ENCODE results near the gene BBS12. TPM values are rescaled to one million over a fixed set of nuclear protein-coding genes. Genes with fewer than 3 reads are reported as not detected.

The BBS12 gene
- total RNA-seq, 1 donor from 2014 or later: 4.6 TPM

DNA sequence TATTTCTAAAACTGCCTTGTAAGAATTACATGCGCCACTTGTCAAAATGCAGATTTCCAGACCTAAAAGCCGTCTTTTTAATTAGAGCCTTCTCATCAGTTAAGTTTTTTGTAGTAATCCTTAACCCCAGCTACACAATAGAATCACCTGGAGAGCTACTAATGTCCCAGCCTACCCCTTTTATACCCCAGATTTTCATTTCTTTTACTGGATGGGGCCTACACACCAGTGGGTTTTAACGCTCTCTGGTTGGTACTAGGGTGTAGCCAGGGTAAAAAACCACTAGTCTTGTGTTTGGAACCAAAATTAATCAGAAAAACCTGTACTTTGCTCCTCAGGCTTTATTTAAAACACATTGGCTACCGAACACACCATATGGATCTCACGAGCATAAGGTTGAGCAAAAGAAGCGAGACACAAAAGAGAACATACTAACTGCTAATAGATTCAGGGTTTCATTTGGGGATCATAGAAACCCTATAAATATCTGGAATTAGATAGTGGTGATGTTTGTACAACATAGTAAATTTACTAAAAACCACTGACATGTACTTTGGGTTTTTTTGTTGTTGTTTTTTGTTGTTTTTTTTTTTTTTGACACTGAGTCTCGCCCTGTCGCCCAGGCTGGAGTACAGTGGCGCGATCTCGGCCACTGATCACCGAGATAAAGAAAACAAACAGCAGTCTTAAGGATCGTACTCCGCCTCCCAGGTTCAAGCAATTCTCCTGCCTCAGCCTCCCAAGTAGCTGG is 30.6 kb downstream of the BBS12 start:
- Mint-ChIP-seq H3K4me3 (ENCODE audit: unreplicated experiment) (no peak overlapping the region), H3K4me1 (ENCODE audit: unreplicated experiment) (peaks cover 13% of the 10 kb centered on the region), H3K36me3 (ENCODE audit: low read depth, unreplicated experiment) (no peaks in the 10 kb centered on the region), H3K27me3 (ENCODE audit: unreplicated experiment) (no peaks in the 10 kb centered on the region), H3K27ac (ENCODE audit: unreplicated experiment) (no peak overlapping the region), H3K9me3 (ENCODE audit: unreplicated experiment) (no peaks in the 10 kb centered on the region)
- TF ChIP-seq, protein P1, sequence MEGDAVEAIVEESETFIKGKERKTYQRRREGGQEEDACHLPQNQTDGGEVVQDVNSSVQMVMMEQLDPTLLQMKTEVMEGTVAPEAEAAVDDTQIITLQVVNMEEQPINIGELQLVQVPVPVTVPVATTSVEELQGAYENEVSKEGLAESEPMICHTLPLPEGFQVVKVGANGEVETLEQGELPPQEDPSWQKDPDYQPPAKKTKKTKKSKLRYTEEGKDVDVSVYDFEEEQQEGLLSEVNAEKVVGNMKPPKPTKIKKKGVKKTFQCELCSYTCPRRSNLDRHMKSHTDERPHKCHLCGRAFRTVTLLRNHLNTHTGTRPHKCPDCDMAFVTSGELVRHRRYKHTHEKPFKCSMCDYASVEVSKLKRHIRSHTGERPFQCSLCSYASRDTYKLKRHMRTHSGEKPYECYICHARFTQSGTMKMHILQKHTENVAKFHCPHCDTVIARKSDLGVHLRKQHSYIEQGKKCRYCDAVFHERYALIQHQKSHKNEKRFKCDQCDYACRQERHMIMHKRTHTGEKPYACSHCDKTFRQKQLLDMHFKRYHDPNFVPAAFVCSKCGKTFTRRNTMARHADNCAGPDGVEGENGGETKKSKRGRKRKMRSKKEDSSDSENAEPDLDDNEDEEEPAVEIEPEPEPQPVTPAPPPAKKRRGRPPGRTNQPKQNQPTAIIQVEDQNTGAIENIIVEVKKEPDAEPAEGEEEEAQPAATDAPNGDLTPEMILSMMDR (IDR thresholded peaks at IDR 0.05; ENCODE audit: unreplicated experiment): no peak
- no peak for DNase-seq (ENCODE audit: low spot score)

DNA sequence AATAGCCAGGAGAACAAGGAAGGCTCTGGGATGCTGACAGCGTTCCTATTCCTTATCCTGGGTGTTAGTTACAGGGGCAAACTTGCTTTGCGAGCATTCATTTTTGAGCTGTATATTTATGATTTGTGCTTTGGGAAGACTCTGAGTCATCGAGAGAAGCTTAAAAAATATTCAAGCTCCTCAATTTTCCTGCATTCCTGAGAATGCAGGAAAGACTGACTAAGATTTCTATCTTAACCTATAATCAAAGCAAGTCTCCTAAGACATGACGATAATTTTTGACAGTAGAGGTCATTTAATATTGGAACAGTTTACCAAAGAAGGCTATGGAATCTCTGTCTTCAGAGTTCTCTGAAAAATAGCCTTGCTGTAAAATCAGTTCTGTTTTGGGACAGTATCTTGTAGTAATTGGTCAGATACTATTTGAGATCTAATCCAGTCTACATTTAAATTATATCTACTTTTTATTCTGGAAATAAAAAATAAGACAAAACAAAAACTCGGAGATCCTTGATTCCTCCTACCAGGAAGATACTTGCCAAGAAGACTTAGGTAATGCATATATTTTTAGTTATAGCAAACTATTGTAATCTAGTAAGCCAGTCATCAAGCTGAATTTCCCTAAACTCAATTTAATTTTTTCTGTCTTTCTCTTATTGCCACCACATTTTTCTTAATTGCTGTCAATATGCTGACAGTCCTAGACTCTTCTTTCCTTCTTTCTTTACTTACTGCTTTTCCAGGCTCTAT is 31.7 kb downstream of the BBS12 start:
- Mint-ChIP-seq H3K9me3 (ENCODE audit: unreplicated experiment) (no peaks in the 10 kb centered on the region), H3K4me3 (ENCODE audit: unreplicated experiment) (no peak overlapping the region), H3K4me1 (ENCODE audit: unreplicated experiment) (peaks cover 13% of the 10 kb centered on the region), H3K36me3 (ENCODE audit: low read depth, unreplicated experiment) (no peaks in the 10 kb centered on the region), H3K27ac (ENCODE audit: unreplicated experiment) (no peak overlapping the region), H3K27me3 (ENCODE audit: unreplicated experiment) (no peaks in the 10 kb centered on the region)
- TF ChIP-seq, protein P1 (IDR thresholded peaks at IDR 0.05; ENCODE audit: unreplicated experiment): no peak
- DNase-seq (ENCODE audit: low spot score): no peak

DNA sequence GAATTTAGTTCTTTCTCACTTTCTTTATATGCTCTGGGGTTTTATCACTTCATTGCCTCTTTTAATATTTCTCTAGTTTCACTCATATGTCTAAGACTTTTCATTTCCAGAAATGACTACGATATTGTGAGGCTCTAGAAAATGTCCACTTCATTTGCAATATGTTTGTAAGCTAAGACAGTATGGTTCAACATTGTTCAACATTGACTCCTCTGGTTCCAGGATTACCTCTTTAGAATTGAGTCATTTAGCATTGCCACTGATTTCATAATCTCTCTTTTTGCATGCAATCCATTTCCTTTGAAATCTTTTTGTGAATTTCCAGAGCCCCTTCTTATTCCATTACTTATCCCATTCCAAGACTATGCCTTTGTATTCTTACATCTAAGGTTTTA is 32.3 kb downstream of the BBS12 start:
- Mint-ChIP-seq H3K4me1 (ENCODE audit: unreplicated experiment) (peaks cover 13% of the 10 kb centered on the region), H3K27ac (ENCODE audit: unreplicated experiment) (no peak overlapping the region), H3K36me3 (ENCODE audit: low read depth, unreplicated experiment) (no peaks in the 10 kb centered on the region), H3K27me3 (ENCODE audit: unreplicated experiment) (no peaks in the 10 kb centered on the region), H3K9me3 (ENCODE audit: unreplicated experiment) (no peaks in the 10 kb centered on the region), H3K4me3 (ENCODE audit: unreplicated experiment) (no peak overlapping the region)
- TF ChIP-seq, protein P1 (IDR thresholded peaks at IDR 0.05; ENCODE audit: unreplicated experiment): no peak
- DNase-seq (ENCODE audit: low spot score): no peak

DNA sequence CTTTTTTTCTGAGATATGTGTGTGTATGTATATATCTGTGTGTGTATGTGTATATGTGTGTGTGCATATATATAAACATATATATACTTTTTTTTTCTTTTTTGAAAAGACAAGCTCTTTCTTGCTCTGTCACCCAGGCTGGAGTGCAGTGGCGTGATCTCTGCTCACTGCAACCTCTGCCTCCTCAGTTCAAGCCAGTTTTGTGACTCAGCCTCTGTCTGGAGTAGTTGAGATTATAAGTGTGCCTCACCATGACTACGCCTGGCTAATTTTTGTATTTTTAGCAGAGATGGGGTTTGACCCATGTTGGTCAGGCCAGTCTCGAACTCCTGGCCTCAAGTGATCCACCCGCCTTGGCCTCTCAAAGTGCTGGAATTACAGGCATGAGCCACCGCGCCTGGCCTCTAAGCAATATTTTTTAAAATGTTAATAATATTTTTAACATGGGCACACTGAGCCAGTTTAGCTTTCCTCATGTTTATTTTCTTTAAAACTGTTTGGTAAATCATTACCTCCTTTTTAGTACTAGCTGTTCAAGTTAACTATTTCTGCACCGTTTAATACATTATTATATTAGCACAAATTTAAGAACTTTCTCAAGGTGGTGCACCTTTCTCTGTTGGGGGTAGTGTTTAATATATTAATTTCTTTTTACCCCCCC is 33.3 kb downstream of the BBS12 start:
- Mint-ChIP-seq H3K36me3 (ENCODE audit: low read depth, unreplicated experiment) (no peaks in the 10 kb centered on the region), H3K27ac (ENCODE audit: unreplicated experiment) (no peak overlapping the region), H3K9me3 (ENCODE audit: unreplicated experiment) (no peaks in the 10 kb centered on the region), H3K4me3 (ENCODE audit: unreplicated experiment) (no peak overlapping the region), H3K4me1 (ENCODE audit: unreplicated experiment) (peaks cover 13% of the 10 kb centered on the region), H3K27me3 (ENCODE audit: unreplicated experiment) (no peaks in the 10 kb centered on the region)
- DNase-seq (ENCODE audit: low spot score): no peak
- TF ChIP-seq, protein P1 (IDR thresholded peaks at IDR 0.05; ENCODE audit: unreplicated experiment): no peak
